ENCODE data around the gene YBX1.

Gene YBX1

DNA sequence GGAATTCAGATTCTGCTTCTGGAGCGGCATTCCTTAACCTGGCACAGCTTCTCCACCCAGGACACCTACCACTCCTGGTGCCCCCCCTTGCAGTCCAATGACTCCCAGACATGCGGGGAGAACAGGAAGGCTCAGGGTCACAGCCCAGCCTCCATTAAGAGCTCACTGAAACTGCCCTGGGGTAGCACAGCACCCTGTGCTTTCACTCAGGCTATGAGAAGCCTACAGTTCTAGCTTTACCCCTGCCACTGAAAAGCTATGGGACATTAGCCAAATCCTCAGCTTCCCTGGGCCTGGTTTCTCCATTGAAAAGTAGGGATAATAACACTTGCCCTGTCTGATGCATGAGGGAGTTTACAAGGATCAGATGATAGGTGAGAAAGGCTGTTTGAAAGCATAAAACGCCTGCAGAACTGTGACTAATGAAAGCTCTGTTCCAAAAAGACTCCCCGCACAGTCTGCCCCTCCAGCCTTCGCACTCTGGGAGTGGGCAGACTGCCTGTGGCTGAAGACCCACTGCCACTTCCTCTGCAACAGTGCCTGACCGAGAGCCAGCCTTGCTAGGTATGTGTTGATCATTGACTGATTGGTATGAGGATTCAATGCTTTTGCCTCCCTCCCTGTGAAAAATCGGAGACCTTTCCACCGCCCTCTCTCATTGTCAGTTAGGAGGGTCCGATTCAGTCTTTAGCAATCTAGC, 60.5 kb downstream of the YBX1 start:
- no peak overlapping the region for H2AFZ ChIP-seq
- TF ChIP-seq, protein P1, sequence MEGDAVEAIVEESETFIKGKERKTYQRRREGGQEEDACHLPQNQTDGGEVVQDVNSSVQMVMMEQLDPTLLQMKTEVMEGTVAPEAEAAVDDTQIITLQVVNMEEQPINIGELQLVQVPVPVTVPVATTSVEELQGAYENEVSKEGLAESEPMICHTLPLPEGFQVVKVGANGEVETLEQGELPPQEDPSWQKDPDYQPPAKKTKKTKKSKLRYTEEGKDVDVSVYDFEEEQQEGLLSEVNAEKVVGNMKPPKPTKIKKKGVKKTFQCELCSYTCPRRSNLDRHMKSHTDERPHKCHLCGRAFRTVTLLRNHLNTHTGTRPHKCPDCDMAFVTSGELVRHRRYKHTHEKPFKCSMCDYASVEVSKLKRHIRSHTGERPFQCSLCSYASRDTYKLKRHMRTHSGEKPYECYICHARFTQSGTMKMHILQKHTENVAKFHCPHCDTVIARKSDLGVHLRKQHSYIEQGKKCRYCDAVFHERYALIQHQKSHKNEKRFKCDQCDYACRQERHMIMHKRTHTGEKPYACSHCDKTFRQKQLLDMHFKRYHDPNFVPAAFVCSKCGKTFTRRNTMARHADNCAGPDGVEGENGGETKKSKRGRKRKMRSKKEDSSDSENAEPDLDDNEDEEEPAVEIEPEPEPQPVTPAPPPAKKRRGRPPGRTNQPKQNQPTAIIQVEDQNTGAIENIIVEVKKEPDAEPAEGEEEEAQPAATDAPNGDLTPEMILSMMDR (IDR thresholded peaks at IDR 0.05), result no peak
- H3K79me2 ChIP-seq, result no peaks in the 10 kb centered on the region
- no peaks in the 10 kb centered on the region for H3K36me3 ChIP-seq (ENCODE audit: control insufficient read depth, insufficient read depth, low read length)
- H3K4me3 ChIP-seq (ENCODE audit: low read depth, low read length), result no peak overlapping the region
- H3K4me1 ChIP-seq, result no peaks in the 10 kb centered on the region
- no peak overlapping the region for H3K9ac ChIP-seq
- H3K4me2 ChIP-seq (ENCODE audit: low read length), result no peak overlapping the region
- no peak overlapping the region for H3K27ac ChIP-seq
- H3K27me3 ChIP-seq (ENCODE audit: control insufficient read depth, insufficient read depth, low read length), result no peaks in the 10 kb centered on the region
- no peaks in the 10 kb centered on the region for H3K9me3 ChIP-seq (ENCODE audit: control insufficient read depth, low read length)

DNA sequence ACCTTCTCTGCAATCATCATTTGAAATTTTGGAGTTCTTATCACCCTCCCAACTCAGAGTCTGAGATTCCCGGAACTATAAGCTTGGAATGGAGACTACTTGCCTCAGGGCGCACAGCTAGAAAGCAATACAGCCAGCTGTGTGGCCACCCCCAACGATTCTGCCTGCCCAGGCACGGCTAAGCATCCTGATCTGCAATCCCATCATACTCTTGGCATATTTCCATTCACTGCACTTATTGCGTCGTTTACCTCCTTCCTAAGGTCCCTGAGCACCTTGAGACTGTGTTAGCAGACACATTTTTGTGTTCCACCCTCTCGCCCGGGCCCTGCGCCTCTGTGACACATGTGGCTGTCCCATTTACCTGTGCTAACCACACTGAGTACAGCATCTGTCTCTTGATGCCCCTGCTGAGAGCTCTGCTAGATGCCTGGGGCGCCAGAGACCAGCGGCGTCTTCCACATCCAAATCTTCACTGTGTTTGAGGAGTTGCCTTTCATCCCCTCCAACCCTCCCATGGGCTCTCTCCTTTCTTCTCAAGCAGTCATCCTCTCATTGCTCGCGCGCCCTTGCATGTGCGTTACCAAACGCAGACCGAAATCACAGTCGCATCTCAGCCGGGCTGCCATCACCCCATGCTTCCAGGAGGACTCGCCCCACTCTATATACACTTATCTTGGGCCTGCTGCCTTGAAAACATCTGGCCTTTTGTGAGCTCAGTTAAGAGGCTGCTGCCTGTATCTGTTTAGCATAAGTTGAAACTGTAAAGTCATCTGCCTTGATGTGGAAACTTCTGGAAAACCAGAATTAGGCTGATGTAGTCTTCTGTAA, 61.3 kb downstream of the YBX1 start:
- H2AFZ ChIP-seq, result no peak overlapping the region
- H3K9me3 ChIP-seq (ENCODE audit: control insufficient read depth, low read length), result no peaks in the 10 kb centered on the region
- H3K27ac ChIP-seq, result no peak overlapping the region
- TF ChIP-seq, protein P1 (IDR thresholded peaks at IDR 0.05), result no peak
- H3K4me2 ChIP-seq (ENCODE audit: low read length), result no peak overlapping the region
- no peaks in the 10 kb centered on the region for H3K4me1 ChIP-seq
- no peak overlapping the region for H3K9ac ChIP-seq
- no peaks in the 10 kb centered on the region for H3K79me2 ChIP-seq
- H3K27me3 ChIP-seq (ENCODE audit: control insufficient read depth, insufficient read depth, low read length), result no peaks in the 10 kb centered on the region
- H3K36me3 ChIP-seq (ENCODE audit: control insufficient read depth, insufficient read depth, low read length), result no peaks in the 10 kb centered on the region
- no peak overlapping the region for H3K4me3 ChIP-seq (ENCODE audit: low read depth, low read length)

DNA sequence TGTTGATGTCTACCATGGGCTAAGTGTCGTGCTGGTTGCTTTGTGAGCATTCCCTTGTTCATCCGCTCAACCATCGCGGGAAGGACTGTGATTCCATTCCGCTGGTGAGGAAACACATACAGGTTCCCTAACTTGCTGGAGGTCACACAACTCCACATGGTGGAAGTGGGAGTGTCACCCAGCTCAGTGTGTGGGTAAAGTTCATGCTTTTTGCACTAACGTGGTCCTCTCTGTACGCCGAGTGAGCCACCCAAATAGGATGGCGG, 61.9 kb downstream of the YBX1 start:
- TF ChIP-seq, protein P1 (IDR thresholded peaks at IDR 0.05), result no peak
- Histone ChIP-seq H3K36me3 (ENCODE audit: control insufficient read depth, insufficient read depth, low read length) (no peaks in the 10 kb centered on the region), H3K4me1 (no peaks in the 10 kb centered on the region), H3K4me3 (ENCODE audit: low read depth, low read length) (no peak overlapping the region), H3K27me3 (ENCODE audit: control insufficient read depth, insufficient read depth, low read length) (no peaks in the 10 kb centered on the region), H2AFZ (no peak overlapping the region), H3K9ac (no peak overlapping the region), H3K4me2 (ENCODE audit: low read length) (no peak overlapping the region), H3K79me2 (no peaks in the 10 kb centered on the region), H3K27ac (no peak overlapping the region), H3K9me3 (ENCODE audit: control insufficient read depth, low read length) (no peaks in the 10 kb centered on the region)

DNA sequence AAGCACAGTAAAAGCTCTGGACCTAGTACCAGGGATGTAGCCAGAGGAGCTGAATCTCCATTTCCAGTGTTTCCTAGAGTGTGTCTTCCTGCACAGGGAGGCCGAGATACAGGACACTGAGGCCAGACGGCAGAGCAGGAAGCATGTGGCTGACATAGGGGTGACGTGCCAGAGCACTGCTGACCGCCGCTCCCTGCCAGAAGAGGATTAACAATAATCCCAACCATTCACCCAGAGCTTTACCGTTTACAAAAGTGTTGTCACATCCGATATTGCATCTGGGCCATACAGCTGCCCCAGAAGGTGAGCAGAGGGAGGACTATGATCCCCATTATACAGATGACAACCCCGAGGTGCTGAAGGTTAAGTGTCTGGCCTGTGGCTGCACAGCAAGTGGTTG, 63.6 kb downstream of the YBX1 start:
- Histone ChIP-seq H3K36me3 (ENCODE audit: control insufficient read depth, insufficient read depth, low read length) (no peaks in the 10 kb centered on the region), H2AFZ (no peak overlapping the region), H3K79me2 (no peaks in the 10 kb centered on the region), H3K27ac (no peak overlapping the region), H3K4me2 (ENCODE audit: low read length) (no peak overlapping the region), H3K4me1 (no peaks in the 10 kb centered on the region), H3K4me3 (ENCODE audit: low read depth, low read length) (no peak overlapping the region), H3K27me3 (ENCODE audit: control insufficient read depth, insufficient read depth, low read length) (no peaks in the 10 kb centered on the region), H3K9ac (no peak overlapping the region), H3K9me3 (ENCODE audit: control insufficient read depth, low read length) (no peaks in the 10 kb centered on the region)
- TF ChIP-seq, protein P1 (IDR thresholded peaks at IDR 0.05), result no peak
